Immature natural killer cell (primary cell): ENCODE measurements around the gene DPP10. TPM values are rescaled to one million over a fixed set of nuclear protein-coding genes. Genes with fewer than 3 reads are reported as not detected.

Experiments
- DNase-seq, 3 donors: peaks; one replicate each; pipeline ENCODE4 v3.0.0; 2022; ENCODE audit warnings: mixed read lengths in 1 of 3
- H3K27ac Mint-ChIP-seq, 6 donors: one replicate each; pipeline ENCODE4 v1.8.0; 2020; ENCODE audit warnings: mixed read lengths in 6 of 6, mild to moderate bottlenecking in 5 of 6, inconsistent platforms in 4 of 6, moderate library complexity in 3 of 6
- H3K27me3 Mint-ChIP-seq, 3 donors: one replicate each; pipeline ENCODE4 v1.8.0; 2020 to 2021; ENCODE audit warnings: low read depth in 3 of 3, mild to moderate bottlenecking in 3 of 3, mixed read lengths in 3 of 3, moderate library complexity in 3 of 3, inconsistent platforms in 1 of 3
- H3K36me3 Mint-ChIP-seq, 3 donors: one replicate each; pipeline ENCODE4 v1.8.0; 2020; ENCODE audit warnings: mixed read lengths in 3 of 3, inconsistent platforms in 2 of 3, mild to moderate bottlenecking in 2 of 3
- H3K4me1 Mint-ChIP-seq, 2 donors: one replicate each; pipeline ENCODE4 v1.8.0; 2020; ENCODE audit warnings: inconsistent platforms in 2 of 2, mild to moderate bottlenecking in 2 of 2, mixed read lengths in 2 of 2, moderate library complexity in 1 of 2
- H3K4me3 Mint-ChIP-seq, 5 donors: one replicate each; pipeline ENCODE4 v1.8.0; 2020; ENCODE audit warnings: mild to moderate bottlenecking in 5 of 5, mixed read lengths in 5 of 5, inconsistent platforms in 3 of 5, moderate library complexity in 3 of 5
- H3K9me3 Mint-ChIP-seq, 6 donors: one replicate each; pipeline ENCODE4 v1.8.0; 2020; ENCODE audit warnings: mild to moderate bottlenecking in 6 of 6, mixed read lengths in 6 of 6, inconsistent platforms in 4 of 6, moderate library complexity in 3 of 6
- polyA plus RNA-seq, 3 donors: library from polyadenylated mRNA; unstranded; fragments of 300-500 nt; fragmentation: Illumina TruSeq; gene quantifications; one replicate each; pipeline ENCODE4 v1.2.3, GENCODE V29; 2021

The DPP10 gene
- polyA plus RNA-seq, 3 donors from 2014 or later = not detected

DNA sequence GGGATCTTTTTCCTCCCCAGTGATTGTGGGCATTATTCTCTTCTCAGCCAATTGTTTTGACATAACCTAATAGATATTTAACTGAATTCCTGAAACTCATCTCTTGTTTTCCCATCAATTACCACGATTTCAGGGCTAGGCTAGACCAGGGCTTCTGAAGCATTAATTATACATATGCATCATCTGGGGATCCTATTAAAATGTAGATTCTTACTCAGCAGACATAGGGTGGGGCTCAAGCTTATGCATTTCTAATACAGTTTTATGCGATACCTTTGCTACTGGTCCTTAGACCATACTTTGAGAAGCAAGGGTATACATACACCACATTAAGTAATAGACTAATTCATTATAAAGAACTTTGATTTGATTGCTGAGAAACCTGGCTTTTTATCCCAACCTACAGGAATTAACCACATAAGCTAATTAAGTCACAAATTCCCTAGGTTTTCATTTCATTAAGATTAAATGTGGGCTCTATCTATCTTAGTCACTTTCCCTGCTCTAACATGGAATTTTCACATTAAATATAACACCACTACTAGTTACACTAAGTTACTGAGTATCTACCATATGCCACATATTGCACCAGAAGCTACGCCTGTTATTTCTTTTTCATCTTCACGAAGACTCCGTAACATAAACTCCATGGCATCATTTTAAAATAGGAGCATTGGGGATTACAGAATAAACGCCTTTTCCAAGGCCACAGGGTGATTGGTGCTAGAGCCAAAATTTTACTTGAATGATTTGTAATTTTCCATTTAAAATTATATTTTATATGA, 417.5 kb downstream of the DPP10 start:
- H3K36me3 Mint-ChIP-seq = no peaks in the 10 kb centered on the region
- no peak overlapping the region for H3K4me3 Mint-ChIP-seq
- no peak for DNase-seq
- no peaks in the 10 kb centered on the region for H3K4me1 Mint-ChIP-seq
- H3K27ac Mint-ChIP-seq = no peak overlapping the region
- peaks cover 0 to 27% (median 5%) of the 10 kb centered on the region in 6 donors for H3K9me3 Mint-ChIP-seq
- H3K27me3 Mint-ChIP-seq = no peaks in the 10 kb centered on the region

DNA sequence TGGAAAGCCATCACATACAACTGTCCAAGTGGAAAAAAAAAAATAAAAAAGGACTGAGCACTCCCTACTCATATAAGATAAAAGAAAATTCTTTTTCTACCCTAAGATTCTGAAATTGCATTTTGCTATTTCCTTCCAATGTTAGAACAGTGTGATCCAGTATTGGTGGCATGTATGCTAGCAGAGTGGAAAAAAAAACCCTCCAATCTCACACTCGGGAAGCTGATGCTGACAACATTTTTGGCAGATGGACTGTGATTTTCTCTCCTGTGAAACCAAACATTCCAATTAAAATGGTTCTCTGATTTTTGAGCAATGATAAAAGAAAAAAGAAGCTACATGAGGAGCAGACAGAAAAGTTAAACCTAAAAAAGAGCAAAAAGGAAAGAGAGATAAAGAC, 419.8 kb downstream of the DPP10 start:
- DNase-seq = no peak
- Mint-ChIP-seq H3K9me3 (peaks cover 0 to 27% (median 7%) of the 10 kb centered on the region in 6 donors), H3K4me1 (no peaks in the 10 kb centered on the region), H3K4me3 (no peak overlapping the region), H3K36me3 (no peaks in the 10 kb centered on the region), H3K27me3 (no peaks in the 10 kb centered on the region), H3K27ac (no peak overlapping the region)

DNA sequence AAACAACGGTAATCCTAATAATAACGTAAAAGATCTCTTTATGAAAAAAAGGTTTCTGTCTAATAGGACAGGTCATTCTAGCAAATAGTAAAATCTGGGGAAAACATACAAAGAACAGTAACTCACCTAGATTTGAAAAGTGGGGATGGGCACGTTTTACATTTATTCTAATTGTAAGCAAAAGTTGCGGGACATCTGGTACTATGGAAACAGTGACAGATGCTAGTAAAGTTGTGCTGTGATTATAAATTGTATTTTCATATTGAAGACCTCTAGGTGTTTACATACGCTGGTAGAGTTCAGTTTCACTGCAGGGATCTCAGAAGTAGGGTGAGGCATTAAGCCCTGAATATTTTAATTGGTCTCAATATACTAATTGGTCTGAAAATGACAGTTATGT, 422.5 kb downstream of the DPP10 start:
- DNase-seq = no peak
- H3K36me3 Mint-ChIP-seq = no peaks in the 10 kb centered on the region
- H3K4me3 Mint-ChIP-seq = no peak overlapping the region
- H3K9me3 Mint-ChIP-seq = peaks cover 3 to 20% (median 10%) of the 10 kb centered on the region in 6 donors
- no peaks in the 10 kb centered on the region for H3K27me3 Mint-ChIP-seq
- H3K27ac Mint-ChIP-seq = no peak overlapping the region
- no peaks in the 10 kb centered on the region for H3K4me1 Mint-ChIP-seq

DNA sequence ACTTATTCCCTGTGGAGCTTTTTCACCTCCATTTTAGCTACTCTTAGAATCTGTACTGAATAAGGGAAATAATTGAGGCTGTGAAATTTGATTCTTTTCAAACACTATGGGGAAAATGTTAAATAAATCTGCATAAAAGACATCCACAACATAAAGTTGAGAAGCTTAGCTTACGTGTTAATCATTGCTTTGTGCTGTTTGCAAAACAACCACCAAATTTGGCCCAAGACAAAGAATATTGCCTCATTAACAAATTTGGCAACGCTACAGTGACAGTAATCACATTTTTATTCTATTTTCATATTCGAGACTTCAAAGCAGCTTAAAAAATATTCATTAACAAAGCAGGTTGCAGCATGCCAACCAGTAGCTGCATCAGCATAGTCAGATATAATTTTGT, 437.6 kb downstream of the DPP10 start:
- Mint-ChIP-seq H3K4me1 (no peaks in the 10 kb centered on the region), H3K27me3 (peaks cover 0 to 7% (median 0%) of the 10 kb centered on the region in 3 donors), H3K27ac (no peak overlapping the region)

DNA sequence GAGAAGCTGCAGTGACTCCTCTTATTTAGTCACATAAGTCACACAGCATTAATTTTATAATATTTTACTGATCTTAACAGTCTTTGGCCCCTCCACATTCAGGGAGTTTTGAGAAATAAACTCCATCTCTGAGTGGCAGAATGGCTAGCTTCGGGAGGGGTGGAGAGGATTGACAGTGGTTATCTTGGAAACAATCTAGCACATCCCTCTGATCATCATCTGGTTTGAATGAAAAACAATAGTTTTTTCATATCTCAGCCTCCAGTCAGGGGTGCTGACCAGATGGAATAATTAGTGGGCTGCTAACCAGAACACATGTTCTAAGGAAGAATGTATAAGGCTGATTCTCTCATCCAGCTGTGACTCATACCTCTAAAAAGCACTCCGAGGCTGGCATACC, 477.5 kb downstream of the DPP10 start:
- DNase-seq = no peak
- Mint-ChIP-seq H3K4me3 (no peak overlapping the region), H3K4me1 (no peaks in the 10 kb centered on the region), H3K36me3 (no peaks in the 10 kb centered on the region), H3K27me3 (peaks cover 0 to 3% (median 0%) of the 10 kb centered on the region in 3 donors), H3K27ac (no peak overlapping the region), H3K9me3 (peaks cover 6 to 40% (median 20%) of the 10 kb centered on the region in 6 donors)

More for the DNA sequence above, 437.6 kb downstream of the DPP10 start:
- Mint-ChIP-seq H3K36me3 (no peaks in the 10 kb centered on the region), H3K4me3 (no peak overlapping the region), H3K9me3 (peaks cover 3 to 24% (median 9%) of the 10 kb centered on the region in 6 donors)
- DNase-seq = no peak

DNA sequence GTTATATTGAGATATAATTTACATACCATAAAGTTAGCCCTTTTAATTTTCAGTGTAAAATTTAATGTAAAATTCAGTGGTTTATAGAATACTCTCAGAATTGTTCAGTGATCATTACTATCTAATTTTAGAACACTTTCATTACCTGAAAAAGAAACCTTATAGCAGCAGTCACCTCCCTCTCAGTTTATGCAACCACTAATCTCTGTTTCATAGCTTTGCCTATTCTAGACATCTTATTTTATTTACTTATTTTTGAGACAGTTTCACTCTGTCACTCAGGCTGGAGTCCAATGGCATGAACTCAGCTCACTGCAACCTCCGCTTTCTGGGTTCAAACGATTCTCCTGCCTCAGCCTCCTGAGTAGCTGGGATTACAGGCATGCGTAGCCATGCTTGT, 479.6 kb downstream of the DPP10 start:
- H3K27me3 Mint-ChIP-seq = peaks cover 0 to 4% (median 0%) of the 10 kb centered on the region in 3 donors
- peaks cover 5 to 44% (median 13%) of the 10 kb centered on the region in 6 donors for H3K9me3 Mint-ChIP-seq
- H3K36me3 Mint-ChIP-seq = no peaks in the 10 kb centered on the region
- no peak overlapping the region for H3K4me3 Mint-ChIP-seq
- DNase-seq = no peak
- no peak overlapping the region for H3K27ac Mint-ChIP-seq
- no peaks in the 10 kb centered on the region for H3K4me1 Mint-ChIP-seq

DNA sequence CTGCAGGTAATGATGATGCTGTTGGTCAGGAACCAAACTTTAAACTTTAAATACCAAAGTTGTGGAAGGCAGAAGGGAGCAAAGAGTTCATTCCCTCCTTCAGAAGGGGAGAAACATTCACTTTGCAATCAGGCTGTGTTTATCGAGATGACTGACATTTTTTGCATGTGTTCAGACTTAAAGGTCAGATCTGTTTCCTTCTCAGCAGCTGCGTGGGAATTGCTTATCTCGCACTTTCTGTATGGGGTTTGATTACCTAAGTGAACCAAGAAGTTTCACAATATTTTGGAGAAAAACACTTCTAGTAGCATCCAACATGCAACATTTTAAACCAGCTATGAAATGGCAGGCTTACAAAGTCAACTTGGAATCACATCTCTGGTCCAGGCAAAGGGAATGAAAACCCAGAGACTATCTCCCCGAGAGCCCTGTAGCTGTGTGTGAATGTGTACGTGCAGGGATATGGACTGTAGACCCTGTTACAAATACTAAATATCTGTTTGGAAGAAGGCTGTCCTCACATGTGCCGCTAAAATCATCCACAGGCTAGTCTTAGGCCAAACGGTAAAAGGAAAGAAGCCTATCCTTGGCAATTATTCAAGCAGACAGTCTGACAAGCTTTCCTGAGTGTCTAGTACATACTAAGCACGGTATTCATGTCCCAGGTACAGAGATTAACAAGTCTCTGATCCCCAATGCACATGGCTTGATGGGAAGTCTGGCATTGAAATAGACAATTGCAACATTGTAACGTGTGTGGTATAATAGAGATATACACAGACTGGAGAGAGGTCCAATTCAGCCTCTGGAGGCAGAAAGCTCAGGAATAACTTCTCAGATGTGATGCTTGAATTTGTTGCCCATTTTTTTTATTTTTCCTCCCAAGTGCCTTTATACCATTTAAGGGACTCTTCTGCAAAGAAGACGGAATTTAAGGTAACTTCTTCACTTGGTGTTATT, 483.1 kb downstream of the DPP10 start:
- Mint-ChIP-seq H3K4me1 (no peaks in the 10 kb centered on the region), H3K27ac (no peak overlapping the region), H3K27me3 (peaks cover 0 to 4% (median 0%) of the 10 kb centered on the region in 3 donors), H3K4me3 (no peak overlapping the region), H3K9me3 (peaks cover 13 to 61% (median 25%) of the 10 kb centered on the region in 6 donors), H3K36me3 (peaks cover 0 to 3% (median 0%) of the 10 kb centered on the region in 3 donors)
- no peak for DNase-seq

DNA sequence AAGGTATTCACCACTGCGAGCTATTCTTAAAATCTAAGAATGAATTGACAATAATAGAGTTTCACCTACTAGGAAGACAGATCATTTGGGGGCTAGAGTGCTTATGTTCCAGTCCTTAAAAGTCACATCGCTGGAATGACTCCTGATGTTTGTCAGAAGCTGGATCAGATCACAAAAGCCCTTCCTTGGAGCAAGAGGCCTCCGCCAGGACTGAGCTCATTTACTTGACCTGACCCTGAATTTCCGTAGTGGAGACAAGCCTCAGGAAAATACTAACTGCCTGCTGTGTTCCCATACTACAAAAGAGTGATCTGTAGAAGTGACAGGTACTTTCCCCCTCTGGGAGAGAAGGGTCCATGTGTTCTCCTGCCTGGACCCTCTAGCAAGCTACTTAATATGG, 483.9 kb downstream of the DPP10 start:
- DNase-seq = no peak
- no peak overlapping the region for H3K27ac Mint-ChIP-seq
- peaks cover 0 to 3% (median 0%) of the 10 kb centered on the region in 3 donors for H3K36me3 Mint-ChIP-seq
- H3K27me3 Mint-ChIP-seq = peaks cover 0 to 4% (median 0%) of the 10 kb centered on the region in 3 donors
- no peaks in the 10 kb centered on the region for H3K4me1 Mint-ChIP-seq
- H3K9me3 Mint-ChIP-seq = peaks cover 13 to 68% (median 29%) of the 10 kb centered on the region in 6 donors
- H3K4me3 Mint-ChIP-seq = no peak overlapping the region

DNA sequence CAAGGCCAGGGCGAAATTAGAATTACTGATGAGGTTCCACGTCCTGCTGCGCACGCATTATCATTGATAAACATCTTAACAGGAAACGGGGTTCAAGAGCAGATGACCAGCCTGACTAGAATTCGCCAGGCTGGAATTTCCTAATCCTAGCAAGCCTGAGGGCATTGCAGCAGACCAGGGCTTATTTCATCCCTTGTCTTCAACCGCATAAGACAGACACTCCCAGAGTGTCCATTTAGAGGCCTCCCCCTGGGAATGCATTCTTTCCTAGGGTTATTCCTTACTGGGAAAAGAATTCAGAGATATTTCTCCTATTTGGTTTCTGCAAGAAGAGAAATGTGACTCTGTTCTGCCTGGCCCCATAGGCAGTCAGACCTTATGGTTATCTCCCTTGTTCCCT, 486.8 kb downstream of the DPP10 start:
- Mint-ChIP-seq H3K36me3 (peaks cover 0 to 3% (median 0%) of the 10 kb centered on the region in 3 donors), H3K4me3 (no peak overlapping the region), H3K27me3 (peaks cover 0 to 4% (median 2%) of the 10 kb centered on the region in 3 donors), H3K9me3 (peaks cover 12 to 79% (median 36%) of the 10 kb centered on the region in 6 donors), H3K27ac (no peak overlapping the region), H3K4me1 (no peaks in the 10 kb centered on the region)
- no peak for DNase-seq

DNA sequence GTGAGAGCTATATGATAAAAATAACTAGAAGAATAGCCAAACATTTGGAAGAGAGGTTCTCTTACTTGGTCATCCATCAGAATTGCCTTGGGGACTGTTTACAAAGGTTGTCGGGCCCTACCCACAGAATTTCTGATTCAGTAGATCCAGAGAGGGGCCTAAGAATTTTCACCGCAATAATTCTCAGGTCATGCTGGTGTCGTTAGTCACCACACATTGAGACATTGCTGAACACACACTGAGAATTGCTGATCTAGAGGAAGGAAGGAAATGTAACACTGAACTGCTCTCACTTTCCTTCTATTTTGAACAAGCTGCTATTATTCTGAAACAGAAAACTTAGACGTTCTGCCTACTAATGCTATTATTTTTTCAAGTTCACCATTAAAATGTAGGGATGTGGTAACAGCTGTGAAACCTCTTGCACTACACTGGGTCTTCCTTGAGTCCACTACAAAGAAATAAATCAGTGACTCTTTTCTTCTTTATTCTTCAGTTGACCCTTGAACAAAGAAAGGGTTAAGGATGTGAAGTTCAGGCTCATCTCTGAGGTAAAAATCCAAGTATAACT, 491.3 kb downstream of the DPP10 start:
- H3K36me3 Mint-ChIP-seq = peaks cover 0 to 6% (median 0%) of the 10 kb centered on the region in 3 donors
- DNase-seq = no peak
- H3K27me3 Mint-ChIP-seq = peaks cover 0 to 2% (median 0%) of the 10 kb centered on the region in 3 donors
- H3K4me3 Mint-ChIP-seq = no peak overlapping the region
- H3K9me3 Mint-ChIP-seq = peaks cover 10 to 61% (median 25%) of the 10 kb centered on the region in 6 donors
- H3K4me1 Mint-ChIP-seq = no peaks in the 10 kb centered on the region
- no peak overlapping the region for H3K27ac Mint-ChIP-seq

DNA sequence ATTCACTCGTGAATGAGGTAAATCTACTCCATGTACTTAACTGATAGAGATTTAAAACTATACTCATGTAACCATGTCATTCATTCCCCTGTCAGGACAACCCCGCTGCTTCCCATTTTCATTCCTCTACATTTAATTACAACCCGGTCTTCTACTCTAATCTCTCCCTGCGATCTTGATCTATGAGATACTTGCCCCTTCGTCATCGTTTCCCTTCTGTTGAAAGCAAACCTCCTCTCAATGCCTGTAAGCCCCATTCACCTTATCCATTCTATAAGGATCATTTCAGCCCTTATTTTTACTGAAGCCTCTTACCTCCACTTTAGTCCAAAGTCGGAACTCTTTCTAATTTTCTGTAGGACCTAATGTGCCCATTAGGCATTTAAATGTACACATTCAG, 492.6 kb downstream of the DPP10 start:
- Mint-ChIP-seq H3K27me3 (peaks cover 0 to 2% (median 2%) of the 10 kb centered on the region in 3 donors), H3K4me3 (no peak overlapping the region), H3K9me3 (peaks cover 7 to 50% (median 18%) of the 10 kb centered on the region in 6 donors), H3K36me3 (peaks cover 0 to 3% (median 0%) of the 10 kb centered on the region in 3 donors), H3K4me1 (no peaks in the 10 kb centered on the region), H3K27ac (no peak overlapping the region)
- DNase-seq = no peak

DNA sequence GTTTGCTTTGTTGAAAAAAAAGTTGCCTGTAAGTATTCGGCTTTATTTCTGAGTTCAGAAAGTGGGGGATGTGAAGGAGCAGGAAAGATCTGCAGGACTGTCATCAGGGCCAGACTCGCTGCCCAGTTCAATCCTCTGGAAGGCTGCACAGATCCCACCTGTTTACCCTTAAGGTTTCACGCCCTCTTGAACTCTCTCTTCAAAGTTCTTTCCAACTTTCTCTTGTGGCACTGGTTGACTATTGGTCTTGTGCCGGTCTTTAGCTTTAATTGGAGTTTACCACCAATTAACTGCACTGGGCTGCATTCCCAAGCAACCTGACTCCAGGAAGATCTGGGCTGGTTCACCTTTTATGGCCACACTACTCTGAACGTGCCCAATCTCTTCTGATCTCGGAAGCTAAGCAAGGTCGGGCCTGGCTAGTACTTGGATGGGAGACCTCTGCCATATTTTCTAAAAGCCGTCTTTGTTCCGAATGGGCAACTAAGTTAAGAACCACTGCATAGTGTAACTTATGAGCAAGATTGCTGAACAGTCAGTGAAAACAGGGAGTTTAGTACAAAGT, 495.0 kb downstream of the DPP10 start:
- Mint-ChIP-seq H3K9me3 (peaks cover 0 to 34% (median 7%) of the 10 kb centered on the region in 6 donors), H3K36me3 (peaks cover 0 to 3% (median 0%) of the 10 kb centered on the region in 3 donors), H3K4me3 (no peak overlapping the region), H3K27ac (no peak overlapping the region), H3K27me3 (peaks cover 0 to 2% (median 2%) of the 10 kb centered on the region in 3 donors), H3K4me1 (no peaks in the 10 kb centered on the region)
- DNase-seq = peak in 1 of 3 donors; percentile 62

DNA sequence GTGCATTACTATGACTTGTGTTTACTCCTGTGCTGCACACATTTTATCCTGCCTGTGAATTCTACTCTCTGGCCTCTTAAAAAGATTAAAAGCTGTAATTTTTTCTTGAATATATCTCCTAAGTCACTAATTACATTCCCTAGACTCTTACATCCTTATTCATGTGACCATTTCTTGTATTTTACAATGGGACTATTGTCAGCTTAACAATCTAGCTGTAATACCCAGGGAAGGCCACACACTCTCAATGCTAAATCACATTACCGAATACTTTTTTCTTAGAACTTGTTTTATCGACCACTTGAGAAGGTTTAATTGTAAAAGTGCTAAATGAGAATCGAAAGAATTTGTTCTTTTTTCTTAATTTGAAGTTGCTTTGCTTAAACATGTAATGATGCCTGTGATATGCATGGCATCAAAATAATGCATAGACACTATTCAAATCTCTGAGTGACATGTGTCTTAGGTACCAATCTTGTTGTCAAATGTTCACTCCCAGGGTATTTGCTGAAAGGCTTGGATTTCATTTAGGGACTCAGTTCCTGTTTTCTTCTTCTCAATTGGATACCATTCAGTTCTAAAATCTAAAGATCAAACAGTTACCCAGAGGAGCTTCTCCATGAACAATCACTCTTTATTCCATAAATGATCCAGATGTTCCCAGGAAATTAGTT, 498.5 kb downstream of the DPP10 start:
- peaks cover 0 to 2% (median 0%) of the 10 kb centered on the region in 3 donors for H3K27me3 Mint-ChIP-seq
- DNase-seq = no peak
- no peak overlapping the region for H3K4me3 Mint-ChIP-seq
- no peaks in the 10 kb centered on the region for H3K4me1 Mint-ChIP-seq
- H3K27ac Mint-ChIP-seq = no peak overlapping the region
- H3K36me3 Mint-ChIP-seq = peaks cover 0 to 3% (median 0%) of the 10 kb centered on the region in 3 donors
- peaks cover 0 to 23% (median 7%) of the 10 kb centered on the region in 6 donors for H3K9me3 Mint-ChIP-seq
